Activated CD8-positive, alpha-beta memory T cell treated with anti-CD3 and anti-CD28 coated beads, Interleukin-2, amount 50 U/mL, for 4 hours (primary cell): ENCODE measurements around the gene EXPH5.

Experiments used
- DNase-seq: peaks from one replicate; pipeline ENCODE4 v3.0.0-alpha.2; 2020

Gene EXPH5

GRCh38 chr11:108508653-108509593 is 84.6 kb downstream of the EXPH5 start:
- DNase-seq: no peak

GRCh38 chr11:108501396-108501795 is 92.2 kb downstream of the EXPH5 start:
- DNase-seq: no peak

GRCh38 chr11:108500721-108501120 is 92.8 kb downstream of the EXPH5 start:
- DNase-seq: no peak

GRCh38 chr11:108500169-108500568 is 93.4 kb downstream of the EXPH5 start:
- DNase-seq: no peak

- peak; percentile 14 for DNase-seq
These were observed 94.7 kb downstream of the EXPH5 start for GRCh38 chr11:108498816-108499408.

GRCh38 chr11:108498046-108498815 is 95.3 kb downstream of the EXPH5 start, which contains the start of gene POGLUT3:
Gene POGLUT3 (minus strand): TSS chr11:108498384. CDS start chr11:108498366, 18 bp downstream.
- peak; percentile 32 for DNase-seq

- peak; percentile 53 for DNase-seq
These were observed 96.1 kb downstream of the EXPH5 start for GRCh38 chr11:108497317-108498045.

GRCh38 chr11:108496643-108497256 is 96.8 kb downstream of the EXPH5 start:
- DNase-seq: no peak

GRCh38 chr11:108495326-108495725 is 98.2 kb downstream of the EXPH5 start:
- DNase-seq: no peak

- DNase-seq: no peak
These were observed 99.4 kb downstream of the EXPH5 start for GRCh38 chr11:108494182-108494581.

GRCh38 chr11:108491936-108492335 is 101.6 kb downstream of the EXPH5 start:
- DNase-seq: no peak

GRCh38 chr11:108486828-108487227 is 106.7 kb downstream of the EXPH5 start:
- no peak for DNase-seq

- DNase-seq: no peak
These were observed 107.2 kb downstream of the EXPH5 start for GRCh38 chr11:108486331-108486730.

GRCh38 chr11:108483163-108483562 is 110.4 kb downstream of the EXPH5 start:
- no peak for DNase-seq

GRCh38 chr11:108474664-108475463 is 118.7 kb downstream of the EXPH5 start:
- no peak for DNase-seq

- no peak for DNase-seq
These were observed 120.9 kb downstream of the EXPH5 start for GRCh38 chr11:108472681-108473080.

GRCh38 chr11:108468478-108468864 is 125.1 kb downstream of the EXPH5 start:
- DNase-seq: no peak

- peak; percentile 94 for DNase-seq
These were observed 126.3 kb downstream of the EXPH5 start, which contains the start of gene C11orf65 for GRCh38 chr11:108467091-108467823. Gene C11orf65 (minus strand): TSS chr11:108467529. CDS start chr11:108461559, 5,970 bp downstream.

GRCh38 chr11:108466405-108466804 is 127.2 kb downstream of the EXPH5 start:
- DNase-seq: no peak
